RWPE2 (cell line): ENCODE measurements around the gene CRYBA4.

Experiments
- ATAC-seq: fragments of 200-7000 bp; cut with Tn5 transposase; 3 replicates; pipeline ENCODE4 v1.9.1; 2021; ENCODE audit warnings: low read depth
- DNase-seq: peaks from one replicate; pipeline ENCODE4 v3.0.0-alpha.2; 2020; ENCODE audit warnings: low spot score
- H3K27ac ChIP-seq: fragments of 450-650 bp; 2 replicates; pipeline ENCODE4 v1.5.1; 2017; ENCODE audit warnings: mild to moderate bottlenecking; ENCODE audit not compliant: poor library complexity, severe bottlenecking
- H3K27me3 ChIP-seq: fragments of 250-450 bp; sonication (Bioruptor Pico); 2 replicates; pipeline ENCODE4 v1.5.1; 2021; ENCODE audit warnings: mild to moderate bottlenecking, moderate library complexity; ENCODE audit not compliant: insufficient read depth, poor library complexity, severe bottlenecking
- H3K36me3 ChIP-seq: fragments of 250-450 bp; sonication (Bioruptor Pico); 2 replicates; pipeline ENCODE4 v1.5.1; 2020; ENCODE audit warnings: low read depth, mild to moderate bottlenecking, moderate library complexity
- H3K4me1 ChIP-seq: fragments of 250-450 bp; sonication (Bioruptor Pico); 2 replicates; pipeline ENCODE4 v1.5.1; 2021; ENCODE audit warnings: mild to moderate bottlenecking, moderate library complexity; ENCODE audit not compliant: insufficient read depth, poor library complexity, severe bottlenecking
- H3K4me3 ChIP-seq: fragments of 250-450 bp; sonication (Bioruptor Pico); 2 replicates; pipeline ENCODE4 v1.5.1; 2021; ENCODE audit warnings: mild to moderate bottlenecking, moderate library complexity; ENCODE audit not compliant: severe bottlenecking
- H3K9me3 ChIP-seq: fragments of 250-450 bp; sonication (Bioruptor Pico); 2 replicates; pipeline ENCODE4 v1.5.1; 2021; ENCODE audit warnings: mild to moderate bottlenecking, moderate library complexity; ENCODE audit not compliant: severe bottlenecking
- CTCF ChIP-seq: fragments of 450-650 bp; IDR thresholded peaks from one replicate; pipeline ENCODE4 v1.5.1; 2017; ENCODE audit warnings: mild to moderate bottlenecking, moderate library complexity; ENCODE audit not compliant: poor library complexity, severe bottlenecking

Gene CRYBA4

GRCh38 chr22:26588729-26589366 is 32.9 kb upstream of the CRYBA4 start:
- no peaks in the 10 kb centered on the region for H3K27me3 ChIP-seq
- no peak for ATAC-seq

GRCh38 chr22:26589367-26589844 is 32.4 kb upstream of the CRYBA4 start:
- Histone ChIP-seq H3K4me3 (peak overlapping the region; percentile 99), H3K36me3 (peaks cover 10% of the 10 kb centered on the region; the same call in 1 of the 2 replicates), H3K4me1 (peaks cover 14% of the 10 kb centered on the region), H3K27me3 (no peaks in the 10 kb centered on the region), H3K27ac (peak overlapping the region; percentile 39), H3K9me3 (no peaks in the 10 kb centered on the region)
- DNase-seq (no peak), ATAC-seq (peak; percentile 6; the same call in 1 of the 3 replicates)
- TF ChIP-seq CTCF = no peak

More at GRCh38 chr22:26588729-26589366, 32.9 kb upstream of the CRYBA4 start:
- peaks cover 10% of the 10 kb centered on the region; the same call in 1 of the 2 replicates for H3K36me3 ChIP-seq
- peak overlapping the region; percentile 39 for H3K27ac ChIP-seq
- DNase-seq = no peak
- no peak for TF ChIP-seq CTCF
- peaks cover 14% of the 10 kb centered on the region for H3K4me1 ChIP-seq
- H3K4me3 ChIP-seq = peak overlapping the region; percentile 99
- no peaks in the 10 kb centered on the region for H3K9me3 ChIP-seq

GRCh38 chr22:26589845-26590736 is 31.7 kb upstream of the CRYBA4 start, which contains the start of gene TPST2:
TPST2 (minus strand) TSS chr22:26590132; CDS start chr22:26541630, 48,502 bp downstream.
- DNase-seq (peak; percentile 65), ATAC-seq (peak; percentile 65)
- TF ChIP-seq CTCF = no peak
- Histone ChIP-seq H3K4me3 (peak within 1 kb of the TSS; percentile 99), H3K9me3 (no peaks in the 10 kb centered on the region), H3K36me3 (peaks cover 10% of the 10 kb centered on the region; the same call in 1 of the 2 replicates), H3K27ac (peak within 1 kb of the TSS; percentile 39), H3K27me3 (no peaks in the 10 kb centered on the region), H3K4me1 (peaks cover 8% of the 10 kb centered on the region)

GRCh38 chr22:26592421-26592891 is 29.3 kb upstream of the CRYBA4 start:
- peak; percentile 68 for ATAC-seq
- no peak for TF ChIP-seq CTCF
- Histone ChIP-seq H3K36me3 (peaks cover 10% of the 10 kb centered on the region; the same call in 1 of the 2 replicates), H3K9me3 (no peaks in the 10 kb centered on the region), H3K4me1 (peaks cover 3% of the 10 kb centered on the region), H3K27ac (no peak overlapping the region), H3K4me3 (no peak overlapping the region), H3K27me3 (no peaks in the 10 kb centered on the region)
- DNase-seq = no peak
